Fibroblast of villous mesenchyme (primary cell): ENCODE measurements around the gene MACROD1. TPM values are rescaled to one million over a fixed set of nuclear protein-coding genes. Genes with fewer than 3 reads are reported as not detected.

ENCODE experiments used
- DNase-seq: peaks from one replicate; pipeline ENCODE4 v3.0.0-alpha.2; 2010; ENCODE audit warnings: low read depth
- H3K4me3 ChIP-seq: 2 replicates; pipeline ENCODE4 v1.5.1; 2011; ENCODE audit warnings: low read depth, mild to moderate bottlenecking, low read length
- CTCF ChIP-seq: IDR thresholded peaks from 2 replicates; pipeline ENCODE4 v1.5.1; 2012; ENCODE audit warnings: low read depth, mild to moderate bottlenecking, low read length; ENCODE audit not compliant: insufficient read depth
- total RNA-seq: library from RNA; depleted of rRNA; stranded (reverse); fragments of >200 nt; gene quantifications from 2 replicates; pipeline ENCODE4 v1.2.3, GENCODE V29; 2012

Gene MACROD1
- total RNA-seq, 1 donor, result 8.6 TPM

DNA sequence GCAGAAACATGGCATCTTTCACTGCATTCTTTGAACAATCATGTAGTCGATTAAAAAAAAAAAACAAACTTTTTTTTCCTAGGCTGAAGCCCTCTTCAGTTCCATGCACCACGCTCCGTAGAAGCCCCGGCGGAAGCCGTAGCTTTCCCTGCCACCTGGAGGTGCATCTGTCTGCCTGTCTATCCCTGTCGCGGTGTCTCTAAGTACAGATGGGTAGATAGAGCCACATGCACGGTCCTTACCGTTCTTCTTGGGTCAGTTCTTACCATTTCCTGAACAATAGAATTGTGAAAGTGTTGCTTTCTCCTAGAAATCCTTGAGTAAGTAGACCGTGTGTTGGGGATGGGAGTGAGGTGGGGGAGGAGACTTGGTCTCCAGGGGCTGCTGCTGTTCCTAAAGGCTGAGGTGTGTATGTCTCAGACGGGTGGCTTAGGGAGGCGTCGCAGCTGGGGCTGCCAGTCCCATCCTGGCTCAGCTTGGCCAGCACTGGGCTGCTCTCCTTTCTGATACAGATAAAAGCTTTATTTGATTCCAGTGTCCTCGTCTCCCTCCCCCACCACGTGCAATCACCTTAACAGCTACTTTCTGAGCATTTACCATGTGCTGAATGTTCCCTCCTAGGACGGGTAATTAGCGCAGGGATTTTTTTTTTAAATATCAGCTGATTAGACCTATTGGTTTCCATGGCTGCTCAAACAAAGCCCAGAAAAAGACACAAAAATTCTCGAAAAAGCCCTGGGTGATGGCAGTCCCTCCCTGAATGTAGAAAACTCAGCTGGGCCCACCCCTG, 46.8 kb downstream of the MACROD1 start:
- DNase-seq, result no peak
- no peak overlapping the region for H3K4me3 ChIP-seq
- no peak for TF ChIP-seq CTCF

DNA sequence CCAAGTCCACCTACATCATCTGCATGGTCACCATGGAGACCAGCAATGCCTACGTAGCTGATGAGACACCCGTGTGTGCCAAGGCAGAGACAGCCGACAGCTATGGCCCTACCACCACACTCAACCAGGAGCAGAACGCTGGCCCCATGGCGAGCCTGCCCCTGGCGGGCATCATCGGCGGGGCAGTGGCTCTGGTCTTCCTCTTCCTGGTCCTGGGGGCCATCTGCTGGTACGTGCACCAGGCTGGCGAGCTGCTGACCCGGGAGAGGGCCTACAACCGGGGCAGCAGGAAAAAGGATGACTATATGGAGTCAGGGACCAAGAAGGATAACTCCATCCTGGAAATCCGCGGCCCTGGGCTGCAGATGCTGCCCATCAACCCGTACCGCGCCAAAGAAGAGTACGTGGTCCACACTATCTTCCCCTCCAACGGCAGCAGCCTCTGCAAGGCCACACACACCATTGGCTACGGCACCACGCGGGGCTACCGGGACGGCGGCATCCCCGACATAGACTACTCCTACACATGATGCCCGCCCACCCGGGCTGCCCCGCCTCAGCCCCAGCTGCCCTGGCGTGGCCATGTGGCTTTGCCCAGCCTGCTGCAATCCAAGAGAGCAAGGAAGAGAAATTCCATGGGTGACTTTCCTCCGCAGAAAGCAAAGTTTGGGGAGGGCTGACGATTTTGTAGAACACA, 48.0 kb downstream of the MACROD1 start:
- H3K4me3 ChIP-seq, result no peak overlapping the region
- no peak for DNase-seq
- TF ChIP-seq CTCF, result no peak

DNA sequence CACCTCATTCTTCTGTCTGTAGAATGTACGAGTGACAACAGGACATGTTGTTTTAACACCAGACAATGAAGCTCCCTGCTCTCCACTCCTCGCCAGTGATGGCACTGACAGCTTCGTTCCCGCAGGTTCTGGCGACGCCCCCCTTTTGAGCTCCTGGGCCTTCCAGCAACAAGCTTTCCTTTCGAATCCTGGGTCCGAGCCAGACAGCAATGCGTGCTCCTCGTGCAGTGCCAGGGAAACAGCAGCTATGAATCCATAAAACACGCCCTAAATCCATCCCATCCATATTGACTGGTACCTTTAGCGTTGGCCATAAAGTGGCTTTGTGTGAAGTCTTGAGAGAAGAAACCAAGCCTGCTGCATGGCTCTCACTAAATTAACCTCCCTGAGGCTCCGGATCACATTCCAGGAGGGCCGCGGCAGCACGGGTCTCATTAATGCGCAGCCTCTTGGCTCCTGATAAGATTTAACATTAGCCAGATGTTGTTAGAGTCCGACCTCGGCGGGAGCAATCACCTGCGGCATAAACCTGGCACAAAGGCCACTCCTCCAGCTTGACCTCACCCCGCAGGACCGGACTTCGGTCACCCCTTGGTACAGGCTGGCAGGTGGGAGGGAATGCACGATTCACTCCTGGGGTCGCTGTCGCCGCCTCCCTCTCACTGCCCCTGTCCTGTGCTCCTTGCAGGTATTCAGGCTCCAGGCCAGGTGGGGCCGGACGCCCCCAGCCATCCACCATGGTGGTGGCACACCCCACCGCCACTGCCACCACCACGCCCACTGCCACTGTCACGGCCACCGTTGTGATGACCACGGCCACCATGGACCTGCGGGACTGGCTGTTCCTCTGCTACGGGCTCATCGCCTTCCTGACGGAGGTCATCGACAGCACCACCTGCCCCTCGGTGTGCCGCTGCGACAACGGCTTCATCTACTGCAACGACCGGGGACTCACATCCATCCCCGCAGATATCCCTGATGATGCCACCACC, 50.1 kb downstream of the MACROD1 start:
- no peak for DNase-seq
- no peak for TF ChIP-seq CTCF
- H3K4me3 ChIP-seq, result no peak overlapping the region

GRCh38 chr11:64114231-64114630, 51.7 kb downstream of the MACROD1 start:
- DNase-seq, result no peak
- TF ChIP-seq CTCF, result no peak
- H3K4me3 ChIP-seq, result no peak overlapping the region

GRCh38 chr11:64113462-64113780, 52.5 kb downstream of the MACROD1 start:
- DNase-seq, result no peak
- TF ChIP-seq CTCF, result no peak
- H3K4me3 ChIP-seq, result no peak overlapping the region

DNA sequence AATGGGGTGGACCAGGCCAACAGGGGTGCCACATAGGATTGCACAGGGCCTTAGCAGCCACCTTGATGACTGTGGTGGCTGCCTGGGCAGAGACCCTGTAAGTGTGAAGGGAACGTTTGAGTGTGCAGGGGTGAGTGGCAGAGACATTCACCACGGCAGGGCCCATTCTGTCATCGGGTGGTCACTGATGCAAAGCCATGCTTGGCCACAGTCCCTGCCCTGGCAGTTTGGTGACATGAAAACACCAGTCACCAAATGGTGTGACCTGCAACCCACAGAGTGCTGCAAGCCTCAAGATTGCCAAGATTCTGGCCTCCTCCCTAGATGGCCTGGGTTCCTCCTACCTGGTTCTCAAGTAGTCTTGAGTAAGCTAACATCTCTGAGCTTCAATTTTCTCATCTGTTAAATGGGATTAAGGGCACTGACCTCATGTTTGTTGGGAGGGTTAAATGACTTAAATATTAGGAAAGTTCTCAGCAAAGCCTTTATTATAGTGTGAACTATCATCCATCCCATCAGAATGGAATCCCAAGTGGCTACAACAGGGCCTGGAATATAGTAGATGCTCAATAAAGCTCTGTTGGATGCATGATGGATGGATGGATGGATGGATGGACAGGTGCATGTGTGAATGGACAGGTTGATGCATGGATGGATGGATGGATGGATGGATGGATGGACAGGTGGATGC, 53.0 kb downstream of the MACROD1 start:
- DNase-seq, result no peak
- no peak for TF ChIP-seq CTCF
- H3K4me3 ChIP-seq, result no peak overlapping the region
